Measurements from ENCODE around the gene ITFG1. TPM values are rescaled to one million over a fixed set of nuclear protein-coding genes. Genes with fewer than 3 reads are reported as not detected.
"Not testable (repeated sequence)": the region's sequence is repeated elsewhere in the genome, so short reads cannot be mapped to it uniquely, and the experiment has no call there.

The ITFG1 gene
- total and polyA plus RNA-seq, 7 experiments from 2014 or later, result 20.8 to 34.3 (median 25.2) TPM

DNA sequence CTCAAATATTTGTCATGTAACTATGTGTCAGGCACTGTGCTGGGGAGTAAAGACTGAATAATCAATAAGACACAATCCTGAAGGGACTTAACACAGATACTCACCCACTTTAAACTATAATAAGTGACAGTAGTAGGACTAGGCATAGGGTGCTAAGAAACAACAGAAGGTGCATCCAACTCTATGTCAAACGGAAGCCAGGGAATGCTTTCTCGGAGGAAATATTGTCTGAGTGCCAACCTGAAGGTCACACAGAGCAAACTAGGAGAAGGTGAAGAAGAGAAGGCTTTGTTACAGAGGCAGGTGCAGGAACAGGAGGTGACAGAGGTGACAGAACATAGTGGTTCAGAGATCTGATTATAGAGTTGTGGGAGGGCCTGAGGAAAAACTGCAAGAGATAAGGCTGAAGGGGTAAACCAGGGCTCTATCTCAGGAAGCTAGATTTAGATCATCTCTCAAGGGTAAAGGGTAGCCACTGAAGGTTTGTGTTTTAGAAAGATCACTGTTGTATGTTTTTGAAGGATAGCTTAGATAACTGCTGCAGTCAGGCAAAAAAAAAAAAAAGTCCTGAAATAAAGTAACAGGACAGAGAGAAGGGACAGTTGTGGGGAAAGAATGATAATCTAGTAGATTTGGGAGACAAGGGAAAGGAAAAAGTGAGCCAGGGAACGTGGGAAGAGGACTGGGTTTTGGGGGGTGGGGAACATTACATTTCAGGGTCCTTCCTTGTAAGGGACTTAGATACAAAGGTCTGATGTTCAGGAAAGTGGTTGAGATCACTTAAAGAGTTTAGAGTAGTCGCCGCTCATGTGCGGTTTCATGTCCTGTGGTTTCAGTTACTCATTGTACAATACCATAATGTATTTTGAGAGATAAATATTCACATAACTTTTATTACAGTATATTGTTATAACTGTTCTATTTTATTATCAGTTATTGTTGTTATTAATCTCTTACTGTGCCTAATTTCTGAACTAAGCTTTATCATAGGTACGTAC, 231.5 kb downstream of the ITFG1 start:
- H3K27ac Mint-ChIP-seq, result peak overlapping the region in 2 of 9 donors; percentile 18 to 63
- POLR2A ChIA-PET, result no interaction called here

DNA sequence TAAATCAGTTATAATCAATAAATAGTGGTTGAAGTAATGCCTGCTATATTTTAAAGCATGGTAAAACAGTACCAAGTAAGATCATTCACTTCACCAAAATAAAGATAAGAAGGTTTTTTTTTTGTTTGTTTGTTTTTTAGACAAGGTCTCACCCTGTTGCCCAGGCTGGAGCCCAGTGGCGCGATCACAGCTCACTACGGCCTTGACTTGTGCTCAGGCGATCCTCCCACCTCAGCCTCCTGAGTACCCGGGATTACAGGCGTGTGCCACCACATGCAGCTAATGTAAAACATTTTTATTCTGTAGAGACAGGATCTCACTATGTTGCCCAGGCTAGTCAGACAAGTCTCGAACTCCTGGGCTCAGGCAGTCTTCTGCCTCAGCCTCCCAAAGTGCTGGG, 232.6 kb downstream of the ITFG1 start:
- Mint-ChIP-seq H3K27me3 (no peaks in the 10 kb centered on the region), H3K4me1 (peaks cover 0 to 4% (median 0%) of the 10 kb centered on the region in 7 donors), H3K4me3 (no peak overlapping the region), H3K9me3 (peaks cover 0 to 16% (median 3%) of the 10 kb centered on the region in 11 donors), H3K36me3 (peaks cover 10 to 73% (median 66%) of the 10 kb centered on the region in 5 donors), H3K27ac (no peak overlapping the region)
- no peak for ATAC-seq
- no peaks in the 10 kb centered on the region for H3K9me3 ChIP-seq (ENCODE audit: control insufficient read depth in 2 of 3, low read length in 3 of 3)
- H3K27me3 ChIP-seq (ENCODE audit: control insufficient read depth in 2 of 2, insufficient read depth in 2 of 2, low read length in 2 of 2), result no peaks in the 10 kb centered on the region
- H3K27ac ChIP-seq (ENCODE audit: low read depth, low read length), result no peak overlapping the region
- POLR2A ChIA-PET, result no interaction called here
- H3K36me3 ChIP-seq (ENCODE audit: control insufficient read depth in 2 of 3, insufficient read depth in 3 of 3, low read length in 3 of 3), result peaks cover 0 to 19% (median 5%) of the 10 kb centered on the region in 3 experiments
- CTCF ChIA-PET, result no interaction called here
- H3K4me3 ChIP-seq (ENCODE audit: low read length), result no peak overlapping the region
- no peaks in the 10 kb centered on the region for H3K4me1 ChIP-seq (ENCODE audit: control insufficient read depth in 2 of 2, insufficient read depth in 2 of 2, low read length in 2 of 2)
- DNase-seq, result no peak
- intact Hi-C loops (cut with micrococcal nuclease), result no loop called here

More for the DNA sequence above, 231.5 kb downstream of the ITFG1 start:
- ATAC-seq (no peak), DNase-seq (no peak)
- no peaks in the 10 kb centered on the region for H3K27me3 Mint-ChIP-seq
- Histone ChIP-seq H3K4me3 (ENCODE audit: low read length) (no peak overlapping the region), H3K9me3 (ENCODE audit: control insufficient read depth in 2 of 3, low read length in 3 of 3) (no peaks in the 10 kb centered on the region), H3K27ac (ENCODE audit: low read depth, low read length) (no peak overlapping the region), H3K36me3 (ENCODE audit: control insufficient read depth in 2 of 3, insufficient read depth in 3 of 3, low read length in 3 of 3) (peaks cover 0 to 17% (median 5%) of the 10 kb centered on the region in 3 experiments), H3K4me1 (ENCODE audit: control insufficient read depth in 2 of 2, insufficient read depth in 2 of 2, low read length in 2 of 2) (no peaks in the 10 kb centered on the region), H3K27me3 (ENCODE audit: control insufficient read depth in 2 of 2, insufficient read depth in 2 of 2, low read length in 2 of 2) (no peaks in the 10 kb centered on the region)
- peaks cover 0 to 13% (median 1%) of the 10 kb centered on the region in 11 donors for H3K9me3 Mint-ChIP-seq
- H3K4me1 Mint-ChIP-seq, result peaks cover 0 to 4% (median 0%) of the 10 kb centered on the region in 7 donors
- intact Hi-C loops (cut with micrococcal nuclease), result no loop called here
- CTCF ChIA-PET, result no interaction called here
- peaks cover 8 to 78% (median 70%) of the 10 kb centered on the region in 5 donors for H3K36me3 Mint-ChIP-seq
- H3K4me3 Mint-ChIP-seq, result no peak overlapping the region

DNA sequence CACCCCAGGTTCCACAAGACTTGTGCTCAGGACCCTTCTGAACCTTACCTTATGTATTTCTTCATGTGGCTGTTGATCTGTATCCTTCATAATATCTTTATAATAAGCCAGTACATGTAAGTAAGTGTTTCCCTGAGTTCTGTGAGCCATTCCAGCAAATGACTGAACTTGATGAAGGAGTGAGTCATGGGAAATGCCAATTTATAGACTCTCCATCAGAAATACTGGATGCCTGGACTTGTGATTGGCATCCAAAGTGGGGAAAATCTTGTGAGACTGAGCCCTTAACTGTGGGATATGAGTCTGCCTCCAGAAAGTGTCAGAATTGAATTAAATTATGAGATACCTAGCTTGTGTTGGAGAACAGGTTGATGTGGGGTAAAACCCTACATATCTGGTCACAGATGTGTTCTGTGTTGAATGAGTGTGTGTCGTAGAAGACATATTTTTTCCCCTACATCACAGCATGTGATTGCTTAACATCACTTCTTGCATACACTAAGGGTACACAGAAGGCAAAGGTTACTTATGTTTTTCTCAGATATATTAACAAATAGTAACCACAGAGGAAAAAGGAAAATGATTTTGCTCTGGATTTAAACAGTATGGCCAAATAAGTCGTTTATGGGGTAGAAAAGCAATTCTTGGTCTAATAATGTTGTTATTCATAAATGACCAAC, 247.0 kb downstream of the ITFG1 start:
- CTCF ChIA-PET, result no interaction called here
- POLR2A ChIA-PET, result no interaction called here

DNA sequence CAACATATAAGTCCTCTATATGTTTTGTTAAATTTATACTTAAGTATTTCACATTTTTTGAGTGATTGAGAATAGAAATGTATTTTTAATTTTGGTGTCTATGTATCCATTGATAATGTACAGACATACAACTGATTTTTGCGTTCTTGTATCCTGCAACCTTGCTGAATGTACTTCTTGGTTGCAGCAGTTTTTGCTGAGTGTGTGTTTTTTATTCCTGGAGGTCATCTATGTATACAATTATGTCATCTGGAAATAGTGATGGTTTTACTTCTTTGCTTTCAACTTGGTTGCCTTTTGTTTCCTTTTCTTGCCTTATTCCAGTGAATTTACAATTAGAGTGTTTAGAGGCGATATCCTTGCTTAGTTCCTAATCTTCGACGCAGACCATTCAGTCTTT, 249.6 kb downstream of the ITFG1 start:
- POLR2A ChIA-PET, result no interaction called here
- H3K27me3 Mint-ChIP-seq, result no peaks in the 10 kb centered on the region
- H3K36me3 Mint-ChIP-seq, result peaks cover 1 to 61% (median 53%) of the 10 kb centered on the region in 5 donors
- Histone ChIP-seq H3K27me3 (ENCODE audit: control insufficient read depth in 2 of 2, insufficient read depth in 2 of 2, low read length in 2 of 2) (no peaks in the 10 kb centered on the region), H3K9me3 (ENCODE audit: control insufficient read depth in 2 of 3, low read length in 3 of 3) (no peaks in the 10 kb centered on the region), H3K4me3 (ENCODE audit: low read length) (no peak overlapping the region), H3K4me1 (ENCODE audit: control insufficient read depth in 2 of 2, insufficient read depth in 2 of 2, low read length in 2 of 2) (no peaks in the 10 kb centered on the region), H3K36me3 (ENCODE audit: control insufficient read depth in 2 of 3, insufficient read depth in 3 of 3, low read length in 3 of 3) (no peaks in the 10 kb centered on the region), H3K27ac (ENCODE audit: low read depth, low read length) (no peak overlapping the region)
- no peak overlapping the region for H3K27ac Mint-ChIP-seq
- H3K4me1 Mint-ChIP-seq, result peaks cover 0 to 9% (median 0%) of the 10 kb centered on the region in 7 donors
- CTCF ChIA-PET, result no interaction called here
- no peak for DNase-seq
- ATAC-seq, result no peak
- H3K9me3 Mint-ChIP-seq, result peaks cover 0 to 3% (median 0%) of the 10 kb centered on the region in 11 donors
- no peak overlapping the region for H3K4me3 Mint-ChIP-seq
- intact Hi-C loops (cut with micrococcal nuclease), result no loop called here

More for the DNA sequence above, 247.0 kb downstream of the ITFG1 start:
- Mint-ChIP-seq H3K27ac (no peak overlapping the region), H3K4me3 (no peak overlapping the region), H3K36me3 (peaks cover 5 to 72% (median 63%) of the 10 kb centered on the region in 5 donors), H3K9me3 (no peaks in the 10 kb centered on the region), H3K27me3 (no peaks in the 10 kb centered on the region), H3K4me1 (no peaks in the 10 kb centered on the region)
- ATAC-seq, result no peak
- Histone ChIP-seq H3K27ac (ENCODE audit: low read depth, low read length) (no peak overlapping the region), H3K36me3 (ENCODE audit: control insufficient read depth in 2 of 3, insufficient read depth in 3 of 3, low read length in 3 of 3) (peaks cover 0 to 9% (median 5%) of the 10 kb centered on the region in 3 experiments), H3K27me3 (ENCODE audit: control insufficient read depth in 2 of 2, insufficient read depth in 2 of 2, low read length in 2 of 2) (no peaks in the 10 kb centered on the region), H3K4me1 (ENCODE audit: control insufficient read depth in 2 of 2, insufficient read depth in 2 of 2, low read length in 2 of 2) (no peaks in the 10 kb centered on the region), H3K4me3 (ENCODE audit: low read length) (no peak overlapping the region), H3K9me3 (ENCODE audit: control insufficient read depth in 2 of 3, low read length in 3 of 3) (no peaks in the 10 kb centered on the region)
- no peak for DNase-seq
- intact Hi-C loops (cut with micrococcal nuclease), result no loop called here

GRCh38 chr16:47204736-47205504, 255.9 kb downstream of the ITFG1 start:
- H3K27me3 ChIP-seq (ENCODE audit: control insufficient read depth in 2 of 2, insufficient read depth in 2 of 2, low read length in 2 of 2), result no peaks in the 10 kb centered on the region
- H3K36me3 ChIP-seq (ENCODE audit: control insufficient read depth in 2 of 3, insufficient read depth in 3 of 3, low read length in 3 of 3), result no peaks in the 10 kb centered on the region
- no peak overlapping the region for H3K4me3 Mint-ChIP-seq
- H3K27me3 Mint-ChIP-seq, result no peaks in the 10 kb centered on the region
- H3K27ac Mint-ChIP-seq, result no peak overlapping the region
- intact Hi-C loops (cut with micrococcal nuclease), result no loop called here
- CTCF ChIA-PET, result interaction anchor here (1.0 kb wide), 1 partner anchor 52 kb away, joined by 3 read pairs; no protein-coding TSS in a partner anchor
- H3K4me1 ChIP-seq (ENCODE audit: control insufficient read depth in 2 of 2, insufficient read depth in 2 of 2, low read length in 2 of 2), result no peaks in the 10 kb centered on the region
- H3K27ac ChIP-seq (ENCODE audit: low read depth, low read length), result no peak overlapping the region
- no peaks in the 10 kb centered on the region for H3K9me3 ChIP-seq (ENCODE audit: control insufficient read depth in 2 of 3, low read length in 3 of 3)
- H3K9me3 Mint-ChIP-seq, result peaks cover 0 to 3% (median 0%) of the 10 kb centered on the region in 11 donors
- ATAC-seq (no peak), DNase-seq (no peak)
- H3K4me1 Mint-ChIP-seq, result peaks cover 0 to 11% (median 0%) of the 10 kb centered on the region in 7 donors
- POLR2A ChIA-PET, result no interaction called here
- H3K4me3 ChIP-seq (ENCODE audit: low read length), result no peak overlapping the region
- peaks cover 0 to 35% (median 26%) of the 10 kb centered on the region in 5 donors for H3K36me3 Mint-ChIP-seq

GRCh38 chr16:47203433-47203832, 257.4 kb downstream of the ITFG1 start:
- DNase-seq; H3K27ac ChIP-seq (ENCODE audit: low read depth, low read length); H3K9me3 ChIP-seq (ENCODE audit: control insufficient read depth in 2 of 3, low read length in 3 of 3); H3K36me3 ChIP-seq (ENCODE audit: control insufficient read depth in 2 of 3, insufficient read depth in 3 of 3, low read length in 3 of 3); H3K4me1 ChIP-seq (ENCODE audit: control insufficient read depth in 2 of 2, insufficient read depth in 2 of 2, low read length in 2 of 2); POLR2A ChIA-PET; intact Hi-C loops (cut with micrococcal nuclease); ATAC-seq; H3K27me3 ChIP-seq (ENCODE audit: control insufficient read depth in 2 of 2, insufficient read depth in 2 of 2, low read length in 2 of 2); H3K27me3 Mint-ChIP-seq; H3K4me3 Mint-ChIP-seq; CTCF ChIA-PET; H3K27ac Mint-ChIP-seq; H3K9me3 Mint-ChIP-seq; H3K4me3 ChIP-seq (ENCODE audit: low read length): not testable (repeated sequence)
- Mint-ChIP-seq H3K4me1 (peaks cover 0 to 11% (median 0%) of the 10 kb centered on the region in 7 donors), H3K36me3 (peaks cover 0 to 35% (median 26%) of the 10 kb centered on the region in 5 donors)
